HEK293T (cell line): ENCODE measurements around the gene MSX2.

ENCODE experiments used
- CTCF ChIA-PET: fragments of 350-600 bp; formaldehyde crosslinking; extraction: SDS; loops from one replicate; lab custom pipeline; 2021; ENCODE audit warnings: antibody characterized with exemption, inconsistent platforms; lab: Yijun Ruan, JAX
- POLR2A ChIA-PET: fragments of 350-600 bp; formaldehyde crosslinking; extraction: SDS; loops from one replicate; lab custom pipeline; 2020; ENCODE audit warnings: antibody characterized with exemption, inconsistent platforms; lab: Yijun Ruan, JAX
- DNase-seq: peaks from one replicate; pipeline ENCODE4 v3.0.0; 2012; ENCODE audit warnings: mixed read lengths; ENCODE audit errors: extremely low spot score
- ARNT ChIP-seq: fragments of 450-650 bp; IDR thresholded peaks from 2 replicates; pipeline ENCODE4 v1.6.1; 2017; ENCODE audit warnings: mild to moderate bottlenecking
- BHLHE40 ChIP-seq: fragments of 450-650 bp; IDR thresholded peaks from 2 replicates; pipeline ENCODE4 v1.6.1; 2016; ENCODE audit warnings: mild to moderate bottlenecking, moderate library complexity, borderline replicate concordance
- CTBP1 ChIP-seq: fragments of 450-650 bp; IDR thresholded peaks from 2 replicates; pipeline ENCODE4 v1.6.1; 2016; ENCODE audit warnings: borderline replicate concordance
- ELF4 ChIP-seq: fragments of 450-650 bp; IDR thresholded peaks from 2 replicates; pipeline ENCODE4 v1.6.1; 2017; ENCODE audit warnings: antibody characterized with exemption
- FOXA1 ChIP-seq: fragments of 450-650 bp; IDR thresholded peaks from 2 replicates; pipeline ENCODE4 v1.6.1; 2016; ENCODE audit warnings: mild to moderate bottlenecking
- FOXK2 ChIP-seq: fragments of 450-650 bp; IDR thresholded peaks from 2 replicates; pipeline ENCODE4 v1.6.1; 2016; ENCODE audit warnings: mild to moderate bottlenecking
- FOXM1 ChIP-seq: fragments of 450-650 bp; IDR thresholded peaks from 2 replicates; pipeline ENCODE4 v1.6.1; 2017; ENCODE audit warnings: mild to moderate bottlenecking, borderline replicate concordance
- L3MBTL2 ChIP-seq: fragments of 450-650 bp; conservative IDR thresholded peaks from 2 replicates; pipeline ENCODE4 v1.6.1; 2016; ENCODE audit warnings: mild to moderate bottlenecking
- LEF1 ChIP-seq: fragments of 450-650 bp; IDR thresholded peaks from 2 replicates; pipeline ENCODE4 v1.6.1; 2017; ENCODE audit warnings: mild to moderate bottlenecking, borderline replicate concordance
- NFRKB ChIP-seq: fragments of 450-650 bp; IDR thresholded peaks from 2 replicates; pipeline ENCODE4 v1.6.1; 2016; ENCODE audit warnings: mild to moderate bottlenecking, moderate library complexity
- SP1 ChIP-seq: fragments of 450-650 bp; IDR thresholded peaks from 2 replicates; pipeline ENCODE4 v1.6.1; 2017
- SUZ12 ChIP-seq: fragments of 450-650 bp; IDR thresholded peaks from 2 replicates; pipeline ENCODE4 v1.6.1; 2016; ENCODE audit warnings: mild to moderate bottlenecking
- TARDBP ChIP-seq: fragments of 450-650 bp; IDR thresholded peaks from 2 replicates; pipeline ENCODE4 v1.6.1; 2016
- ZNF384 ChIP-seq: fragments of 450-650 bp; IDR thresholded peaks from 2 replicates; pipeline ENCODE4 v1.6.1; 2016
- TF ChIP-seq, protein P1 (sequence below): fragments of 450-650 bp; IDR thresholded peaks from 2 replicates; pipeline ENCODE4 v1.6.1; 2016

The MSX2 gene

GRCh38 chr5:174767670-174768069 lies 43.3 kb downstream of the MSX2 start:
- CTCF ChIA-PET: no interaction called here
- TF ChIP-seq CTBP1: no peak
- no peak for TF ChIP-seq FOXA1
- TF ChIP-seq SP1: no peak
- TF ChIP-seq ELF4: no peak
- TF ChIP-seq FOXK2: no peak
- TF ChIP-seq TARDBP: no peak
- TF ChIP-seq ARNT: no peak
- no peak for TF ChIP-seq NFRKB
- TF ChIP-seq L3MBTL2: no peak
- POLR2A ChIA-PET: no interaction called here

DNA sequence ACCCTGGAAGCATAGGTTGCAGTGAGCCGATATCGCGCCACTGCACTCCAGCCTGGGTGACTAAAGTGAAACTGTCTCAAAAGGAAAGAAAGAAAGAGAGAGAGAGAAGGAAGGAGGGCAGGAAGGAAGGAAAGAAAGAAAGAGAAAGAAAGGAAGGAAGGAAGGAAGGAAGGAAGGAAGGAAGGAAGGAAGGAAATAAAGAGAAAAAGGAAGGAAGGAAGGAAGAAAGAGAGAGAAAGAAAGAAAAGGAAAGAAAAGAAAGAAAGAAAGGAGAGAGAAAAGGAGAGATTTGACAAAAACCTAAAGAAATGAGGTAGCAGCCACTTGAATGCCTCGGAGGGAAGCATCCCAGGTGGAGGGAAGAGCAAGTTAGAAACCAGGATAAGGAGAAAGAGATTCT lies 44.6 kb downstream of the MSX2 start:
- POLR2A ChIA-PET: no interaction called here
- TF ChIP-seq BHLHE40: no peak

More at GRCh38 chr5:174767670-174768069, 43.3 kb downstream of the MSX2 start:
- DNase-seq: no peak

DNA sequence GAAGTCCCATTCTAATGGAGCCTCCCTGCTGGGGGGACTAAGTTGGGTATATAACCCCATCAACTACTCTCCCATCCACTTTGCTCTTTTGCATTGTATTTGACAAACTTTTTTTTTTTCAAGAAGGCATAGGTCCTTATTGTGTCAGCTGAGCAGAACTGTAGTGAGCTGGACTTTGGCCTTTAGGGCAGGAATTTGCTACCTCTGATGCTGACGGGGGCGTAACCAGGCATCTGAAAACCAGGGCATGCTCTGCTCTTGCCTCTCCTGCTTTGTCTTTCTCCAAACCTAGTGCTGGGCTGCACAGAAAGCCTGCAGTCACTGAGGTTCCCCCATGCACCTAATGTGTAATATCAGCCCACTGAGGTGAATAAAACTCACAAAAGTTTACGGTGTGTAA lies 49.0 kb downstream of the MSX2 start:
- no peak for TF ChIP-seq FOXA1
- no peak for TF ChIP-seq CTBP1
- no peak for TF ChIP-seq FOXM1
- TF ChIP-seq FOXK2: no peak
- ChIA-PET CTCF (interaction anchor here (0.6 to 1.6 kb wide), 3 partner anchors 20 to 358 kb away, joined by 3 to 6 read pairs (median 4); no protein-coding TSS in a partner anchor), POLR2A (interaction anchor here (1.8 kb wide), 1 partner anchor 22 kb away, joined by 13 read pairs; no protein-coding TSS in a partner anchor)
- DNase-seq: no peak

More for the DNA sequence above, 44.6 kb downstream of the MSX2 start:
- no peak for DNase-seq
- CTCF ChIA-PET: no interaction called here

DNA sequence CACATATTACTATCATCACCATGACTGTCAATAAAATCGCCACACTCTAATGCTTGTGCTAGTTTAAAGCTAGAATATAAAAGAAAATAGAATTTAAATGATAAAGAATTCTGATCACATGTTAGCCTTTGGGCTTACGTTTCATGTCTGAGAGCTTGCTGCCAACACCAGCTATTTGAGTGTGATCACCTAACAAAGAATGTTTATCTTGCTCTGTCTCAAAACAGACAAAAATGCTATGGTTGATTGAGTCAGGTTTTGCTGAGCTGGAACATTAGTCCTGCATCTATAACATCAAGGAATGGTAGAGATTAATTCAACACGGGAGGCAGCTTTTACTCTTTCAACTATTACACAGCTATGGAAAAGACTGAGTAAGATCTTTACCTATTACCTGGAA lies 50.7 kb downstream of the MSX2 start:
- DNase-seq: no peak
- POLR2A ChIA-PET: no interaction called here

GRCh38 chr5:174777111-174777510 lies 52.7 kb downstream of the MSX2 start:
- TF ChIP-seq ZNF384 (no peak), SUZ12 (no peak), TARDBP (no peak), BHLHE40 (no peak), NFRKB (no peak), ARNT (no peak), FOXM1 (no peak)
- TF ChIP-seq, protein P1, sequence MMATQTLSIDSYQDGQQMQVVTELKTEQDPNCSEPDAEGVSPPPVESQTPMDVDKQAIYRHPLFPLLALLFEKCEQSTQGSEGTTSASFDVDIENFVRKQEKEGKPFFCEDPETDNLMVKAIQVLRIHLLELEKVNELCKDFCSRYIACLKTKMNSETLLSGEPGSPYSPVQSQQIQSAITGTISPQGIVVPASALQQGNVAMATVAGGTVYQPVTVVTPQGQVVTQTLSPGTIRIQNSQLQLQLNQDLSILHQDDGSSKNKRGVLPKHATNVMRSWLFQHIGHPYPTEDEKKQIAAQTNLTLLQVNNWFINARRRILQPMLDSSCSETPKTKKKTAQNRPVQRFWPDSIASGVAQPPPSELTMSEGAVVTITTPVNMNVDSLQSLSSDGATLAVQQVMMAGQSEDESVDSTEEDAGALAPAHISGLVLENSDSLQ: no peak
- POLR2A ChIA-PET: no interaction called here
- DNase-seq: no peak
- CTCF ChIA-PET: interaction anchor here (0.5 to 0.7 kb wide), 2 partner anchors 55 to 257 kb away, joined by 3 to 4 read pairs; no protein-coding TSS in a partner anchor

More for the DNA sequence above, 50.7 kb downstream of the MSX2 start:
- CTCF ChIA-PET: interaction anchor here (0.6 kb wide), 1 partner anchor 41 kb away, joined by 5 read pairs; no protein-coding TSS in a partner anchor
- TF ChIP-seq ARNT (no peak), CTBP1 (no peak), SP1 (no peak), L3MBTL2 (no peak), TARDBP (no peak), SUZ12 (no peak), FOXK2 (no peak), LEF1 (no peak)

- ChIA-PET POLR2A (interaction anchor here (0.9 to 1.5 kb wide), 2 partner anchors 26 to 41 kb away, joined by 4 to 7 read pairs; no protein-coding TSS in a partner anchor), CTCF (interaction anchor here (0.5 to 1.1 kb wide), 4 partner anchors 16 to 359 kb away, joined by 3 to 11 read pairs (median 5); no protein-coding TSS in a partner anchor)
- no peak for TF ChIP-seq FOXM1
- no peak for TF ChIP-seq L3MBTL2
- no peak for TF ChIP-seq ARNT
- no peak for TF ChIP-seq TARDBP
- TF ChIP-seq, protein P1: no peak
- TF ChIP-seq SUZ12: no peak
- no peak for TF ChIP-seq NFRKB
- TF ChIP-seq FOXK2: no peak
- no peak for DNase-seq
Observed at GRCh38 chr5:174777583-174777982, 53.2 kb downstream of the MSX2 start.
